Activated naive CD8-positive, alpha-beta T cell (primary cell): ENCODE measurements around the gene UBE2D3.
"Not testable (repeated sequence)": the region's sequence is repeated elsewhere in the genome, so short reads cannot be mapped to it uniquely, and the experiment has no call there.

Source experiments
- H3K27ac Mint-ChIP-seq: one replicate; pipeline ENCODE4 v1.8.0; 2021; ENCODE audit warnings: mixed read lengths
- H3K27me3 Mint-ChIP-seq: one replicate; pipeline ENCODE4 v1.8.0; 2021; ENCODE audit warnings: mixed read lengths
- H3K36me3 Mint-ChIP-seq: one replicate; pipeline ENCODE4 v1.8.0; 2021; ENCODE audit warnings: mixed read lengths
- H3K4me1 Mint-ChIP-seq: one replicate; pipeline ENCODE4 v1.8.0; 2021; ENCODE audit warnings: low read depth, mixed read lengths
- H3K4me3 Mint-ChIP-seq: one replicate; pipeline ENCODE4 v1.8.0; 2021; ENCODE audit warnings: mild to moderate bottlenecking, mixed read lengths
- H3K9me3 Mint-ChIP-seq: one replicate; pipeline ENCODE4 v1.8.0; 2021; ENCODE audit warnings: low read depth, mixed read lengths

Gene UBE2D3

DNA sequence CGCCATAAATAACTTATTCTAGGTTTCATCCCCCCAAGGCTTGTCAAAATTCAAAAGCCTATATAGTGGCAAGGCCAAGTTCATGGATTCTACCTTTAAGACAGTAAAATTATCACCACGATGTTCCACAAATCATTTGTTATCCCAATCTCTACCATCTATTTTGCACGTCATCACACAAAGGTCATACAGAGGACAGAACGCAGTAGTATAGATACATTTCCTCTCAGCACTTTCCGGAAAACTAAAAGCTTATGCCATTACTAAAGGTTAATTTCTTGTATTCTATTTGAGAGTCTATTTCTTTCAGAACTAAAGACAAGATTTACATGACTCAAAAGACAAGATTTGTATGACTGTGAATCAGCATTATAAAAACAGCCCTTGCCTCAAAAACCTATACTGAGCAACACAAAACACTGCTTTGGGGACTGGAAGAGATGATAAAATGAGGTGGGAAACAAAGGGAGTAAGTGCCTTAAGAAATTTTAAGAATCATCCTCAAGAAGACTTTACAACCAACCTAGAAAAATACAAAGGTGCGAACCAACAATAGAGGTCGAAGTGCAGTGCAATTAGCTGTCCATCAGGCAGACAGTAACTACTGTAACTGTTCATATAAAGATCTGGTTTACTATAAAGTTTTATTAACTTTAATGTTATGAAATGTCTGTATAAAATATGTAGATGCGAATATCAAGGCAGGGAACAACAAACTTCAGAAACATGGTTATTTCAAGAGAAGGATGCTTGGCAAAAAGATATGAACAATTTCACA lies 7.6 kb downstream of the UBE2D3 start:
- peak overlapping the region; percentile 90 for H3K27ac Mint-ChIP-seq
- H3K27me3 Mint-ChIP-seq, result no peaks in the 10 kb centered on the region
- peaks cover 87% of the 10 kb centered on the region for H3K4me1 Mint-ChIP-seq
- peaks cover 29% of the 10 kb centered on the region for H3K36me3 Mint-ChIP-seq
- no peaks in the 10 kb centered on the region for H3K9me3 Mint-ChIP-seq
- H3K4me3 Mint-ChIP-seq, result no peak overlapping the region

DNA sequence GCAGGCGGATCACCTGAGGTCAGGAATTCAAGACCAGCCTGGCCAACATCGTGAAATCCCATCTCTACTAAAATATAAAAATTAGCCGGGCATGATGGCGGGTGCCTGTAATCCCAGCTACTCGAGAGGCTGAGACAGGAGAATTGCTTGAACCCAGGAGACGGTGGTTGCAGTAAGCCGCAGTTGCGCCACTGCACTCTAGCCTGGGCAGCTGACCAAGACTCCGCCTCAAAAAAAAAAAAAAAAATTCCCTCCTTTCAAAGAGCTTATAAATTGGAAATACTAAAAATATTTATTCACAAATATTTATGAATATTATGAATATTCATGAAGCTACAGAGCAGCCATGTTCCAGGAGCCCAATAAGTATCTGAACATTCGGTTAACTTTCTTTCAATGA lies 8.3 kb downstream of the UBE2D3 start:
- H3K4me1 Mint-ChIP-seq, result peaks cover 88% of the 10 kb centered on the region
- not testable (repeated sequence) for H3K9me3 Mint-ChIP-seq, H3K27me3 Mint-ChIP-seq
- peak overlapping the region; percentile 82 for H3K4me3 Mint-ChIP-seq
- H3K27ac Mint-ChIP-seq, result peak overlapping the region; percentile 90
- H3K36me3 Mint-ChIP-seq, result peaks cover 32% of the 10 kb centered on the region

DNA sequence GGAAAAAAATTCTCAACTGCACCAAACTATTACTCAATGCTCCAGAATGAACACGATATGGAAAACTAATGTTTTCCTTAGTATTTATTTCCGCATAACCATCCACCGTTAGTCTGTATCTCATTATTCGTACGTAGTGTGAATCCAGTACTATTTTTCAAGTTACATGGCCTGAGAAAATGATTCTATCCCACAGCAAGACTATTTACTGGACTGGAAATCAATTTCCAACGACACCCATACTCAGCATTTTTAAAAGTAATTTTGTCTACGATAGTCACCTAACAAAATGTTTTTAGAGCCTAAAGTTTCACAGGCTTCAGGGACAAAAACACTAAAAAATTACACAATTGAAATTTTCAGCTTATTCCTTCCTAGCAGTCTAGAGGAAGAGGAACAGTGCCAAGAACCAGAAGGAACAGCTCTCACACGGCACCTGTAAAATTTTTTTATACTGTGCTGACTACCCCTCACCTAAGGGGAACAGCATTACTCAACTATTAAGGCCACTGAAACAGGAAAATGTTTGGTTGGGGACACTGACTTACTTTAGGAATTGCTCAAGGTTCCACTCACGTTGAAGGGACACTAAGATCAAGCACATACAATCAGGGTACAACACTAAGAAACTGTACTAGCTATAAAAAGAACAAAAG lies 9.6 kb downstream of the UBE2D3 start:
- Mint-ChIP-seq H3K4me1 (peaks cover 88% of the 10 kb centered on the region), H3K9me3 (no peaks in the 10 kb centered on the region), H3K27me3 (no peaks in the 10 kb centered on the region), H3K27ac (peak overlapping the region; percentile 89), H3K36me3 (peaks cover 37% of the 10 kb centered on the region), H3K4me3 (peak overlapping the region; percentile 82)

DNA sequence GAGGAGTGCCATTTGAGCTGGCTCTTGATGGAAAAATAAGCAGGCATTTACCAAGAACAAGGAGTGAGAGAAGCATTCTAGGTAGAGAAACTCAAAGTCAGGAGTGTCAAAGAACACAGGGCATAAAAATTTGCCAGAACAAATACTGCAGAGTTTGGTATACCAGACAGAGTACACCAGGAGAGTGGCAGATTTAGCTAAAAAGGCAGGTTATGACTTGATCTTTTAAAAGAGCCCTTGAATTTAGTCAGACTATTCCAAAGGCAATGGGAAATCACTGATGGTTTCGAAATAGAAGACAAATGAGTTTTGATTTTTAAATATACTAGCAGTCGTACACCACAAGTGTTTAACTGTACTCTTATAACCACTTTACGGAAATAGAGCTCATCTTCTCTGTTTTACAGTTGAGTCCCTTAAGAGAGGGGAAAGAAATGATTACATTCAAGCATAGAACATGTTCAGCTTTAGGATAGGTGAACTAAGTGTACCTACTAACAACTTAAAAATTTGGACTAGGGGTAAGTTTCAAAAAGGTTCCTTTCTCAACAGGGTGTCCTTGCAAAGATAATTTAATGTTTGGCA lies 10.2 kb downstream of the UBE2D3 start:
- peak overlapping the region; percentile 89 for H3K27ac Mint-ChIP-seq
- H3K36me3 Mint-ChIP-seq, result peaks cover 34% of the 10 kb centered on the region

DNA sequence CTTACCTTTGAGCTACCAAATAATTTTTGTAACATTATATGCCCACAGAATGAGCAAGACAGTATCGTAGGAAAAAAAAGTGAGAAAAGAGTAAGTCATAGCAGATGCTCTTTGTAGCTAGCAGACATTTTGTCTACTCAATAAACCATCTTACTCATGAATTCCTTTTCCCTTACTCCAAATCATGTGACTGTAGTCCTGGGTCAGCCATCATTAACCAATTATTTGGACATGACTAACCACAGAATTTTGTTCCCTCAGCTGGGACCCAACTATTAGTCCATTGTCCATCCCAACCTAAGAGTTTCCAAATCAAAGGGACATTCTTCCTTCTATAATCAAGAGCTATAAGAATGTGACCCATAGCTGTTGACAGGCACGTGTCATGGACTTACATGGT lies 11.4 kb downstream of the UBE2D3 start:
- H3K36me3 Mint-ChIP-seq, result peaks cover 31% of the 10 kb centered on the region
- peak overlapping the region; percentile 82 for H3K4me3 Mint-ChIP-seq

More for the DNA sequence above, 10.2 kb downstream of the UBE2D3 start:
- no peaks in the 10 kb centered on the region for H3K27me3 Mint-ChIP-seq
- H3K4me1 Mint-ChIP-seq, result peaks cover 88% of the 10 kb centered on the region
- H3K4me3 Mint-ChIP-seq, result peak overlapping the region; percentile 82
- H3K9me3 Mint-ChIP-seq, result no peaks in the 10 kb centered on the region

DNA sequence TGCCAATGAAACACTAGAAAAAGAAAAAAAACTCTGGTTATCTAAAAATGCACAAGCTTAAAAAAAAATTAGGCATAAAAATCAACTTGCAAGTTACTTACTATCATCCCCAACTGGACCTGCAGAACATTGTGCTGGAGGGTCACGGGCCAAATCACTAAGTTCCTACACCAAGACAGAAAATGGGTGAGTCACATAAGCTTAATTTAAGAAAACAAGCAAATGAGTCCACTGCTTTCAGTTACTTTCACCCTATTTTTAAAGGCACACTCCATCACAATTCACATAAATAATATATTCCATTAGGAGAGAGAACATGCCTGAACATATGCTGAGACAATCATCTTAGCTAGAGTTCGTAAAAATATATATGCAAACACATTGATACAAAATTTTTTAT lies 17.7 kb downstream of the UBE2D3 start:
- Mint-ChIP-seq H3K27me3 (no peaks in the 10 kb centered on the region), H3K27ac (peak overlapping the region; percentile 87), H3K4me1 (peaks cover 92% of the 10 kb centered on the region), H3K9me3 (no peaks in the 10 kb centered on the region), H3K4me3 (peak overlapping the region; percentile 54), H3K36me3 (peaks cover 25% of the 10 kb centered on the region)

More for the DNA sequence above, 11.4 kb downstream of the UBE2D3 start:
- Mint-ChIP-seq H3K27me3 (no peaks in the 10 kb centered on the region), H3K4me1 (peaks cover 88% of the 10 kb centered on the region), H3K27ac (peak overlapping the region; percentile 89), H3K9me3 (no peaks in the 10 kb centered on the region)

DNA sequence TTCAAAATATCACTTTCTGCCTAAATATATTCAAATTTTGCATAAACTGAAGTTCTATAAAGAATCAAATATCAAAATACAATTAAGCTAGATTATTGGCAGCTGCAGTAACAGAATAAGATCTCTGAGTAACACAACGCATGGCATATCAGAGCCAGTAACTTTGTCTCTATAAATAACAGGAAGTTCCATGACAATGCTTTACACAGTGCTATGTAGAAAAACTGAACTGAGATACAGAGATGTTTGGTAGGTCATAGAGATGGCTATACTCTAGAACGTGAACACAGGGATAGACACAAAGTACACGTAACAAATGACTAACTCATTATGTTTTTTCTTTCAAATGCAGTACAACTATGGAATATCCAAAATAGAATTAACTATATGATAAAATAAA lies 18.2 kb downstream of the UBE2D3 start:
- H3K9me3 Mint-ChIP-seq, result no peaks in the 10 kb centered on the region
- H3K4me3 Mint-ChIP-seq, result peak overlapping the region; percentile 47
- peaks cover 90% of the 10 kb centered on the region for H3K4me1 Mint-ChIP-seq
- H3K27ac Mint-ChIP-seq, result peak overlapping the region; percentile 87
- H3K36me3 Mint-ChIP-seq, result peaks cover 22% of the 10 kb centered on the region
- no peaks in the 10 kb centered on the region for H3K27me3 Mint-ChIP-seq

DNA sequence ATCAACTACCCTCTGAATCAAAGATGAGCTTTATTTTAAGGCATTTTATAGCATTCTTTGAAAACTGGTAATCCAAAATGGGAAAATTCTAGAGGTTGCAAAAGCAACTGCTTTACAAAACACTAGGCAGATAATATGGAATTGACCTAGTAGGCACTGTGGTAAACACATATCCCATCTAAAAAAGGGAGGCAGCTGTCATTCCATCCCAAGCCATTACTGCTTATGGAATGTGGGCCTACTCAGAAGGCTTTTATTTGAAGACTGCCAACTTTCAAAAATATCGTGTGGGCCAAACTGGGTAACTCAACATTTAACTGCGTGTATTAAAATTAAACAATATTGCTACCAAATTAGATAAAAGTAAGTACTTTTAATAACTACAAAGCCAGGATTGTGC lies 19.3 kb downstream of the UBE2D3 start:
- Mint-ChIP-seq H3K36me3 (peaks cover 14% of the 10 kb centered on the region), H3K27ac (no peak overlapping the region), H3K4me1 (peaks cover 86% of the 10 kb centered on the region), H3K27me3 (no peaks in the 10 kb centered on the region), H3K4me3 (no peak overlapping the region), H3K9me3 (no peaks in the 10 kb centered on the region)

DNA sequence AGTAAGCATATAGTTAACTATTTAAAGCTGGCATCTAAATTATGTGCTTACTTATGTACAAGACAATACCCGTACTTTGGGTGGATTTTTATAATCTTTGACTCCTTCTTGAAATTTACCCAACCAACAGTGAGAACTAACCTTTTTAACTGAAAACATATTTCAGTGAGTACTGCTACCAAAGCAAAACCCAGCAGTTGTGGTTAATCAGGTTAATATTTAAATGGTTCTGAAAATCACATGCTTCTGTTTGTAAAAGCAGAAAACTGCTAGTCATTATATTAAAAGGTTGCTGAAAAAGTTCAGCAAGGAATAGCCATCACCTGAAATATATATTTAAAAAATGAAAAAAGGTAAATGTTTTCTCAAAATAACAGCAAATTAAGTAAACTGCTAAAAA lies 20.0 kb downstream of the UBE2D3 start:
- no peaks in the 10 kb centered on the region for H3K27me3 Mint-ChIP-seq
- H3K27ac Mint-ChIP-seq, result no peak overlapping the region
- H3K9me3 Mint-ChIP-seq, result no peaks in the 10 kb centered on the region
- H3K4me3 Mint-ChIP-seq, result no peak overlapping the region
- H3K36me3 Mint-ChIP-seq, result peaks cover 14% of the 10 kb centered on the region
- H3K4me1 Mint-ChIP-seq, result peaks cover 83% of the 10 kb centered on the region

DNA sequence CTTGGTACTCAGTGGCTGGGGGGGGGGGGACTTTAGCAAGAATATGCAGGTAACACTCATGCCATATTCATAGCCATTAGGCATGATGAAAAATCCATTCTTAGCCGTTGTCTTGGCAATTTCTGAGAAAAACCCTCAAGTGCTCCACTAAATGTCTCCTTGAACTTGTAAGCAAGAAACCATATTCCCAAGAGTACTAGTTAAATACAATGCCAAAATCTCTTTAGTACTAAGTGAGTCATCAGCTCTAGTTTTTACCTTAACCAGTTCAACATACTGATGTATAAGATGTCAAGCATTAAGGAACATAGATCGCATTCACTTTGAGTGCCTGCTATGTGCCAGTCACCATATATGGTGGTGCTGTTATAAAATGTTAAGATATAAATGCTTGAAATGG lies 27.5 kb downstream of the UBE2D3 start:
- Mint-ChIP-seq H3K4me3 (no peak overlapping the region), H3K27ac (peak overlapping the region; percentile 34), H3K27me3 (no peaks in the 10 kb centered on the region), H3K4me1 (peaks cover 35% of the 10 kb centered on the region), H3K36me3 (peaks cover 19% of the 10 kb centered on the region), H3K9me3 (no peaks in the 10 kb centered on the region)

DNA sequence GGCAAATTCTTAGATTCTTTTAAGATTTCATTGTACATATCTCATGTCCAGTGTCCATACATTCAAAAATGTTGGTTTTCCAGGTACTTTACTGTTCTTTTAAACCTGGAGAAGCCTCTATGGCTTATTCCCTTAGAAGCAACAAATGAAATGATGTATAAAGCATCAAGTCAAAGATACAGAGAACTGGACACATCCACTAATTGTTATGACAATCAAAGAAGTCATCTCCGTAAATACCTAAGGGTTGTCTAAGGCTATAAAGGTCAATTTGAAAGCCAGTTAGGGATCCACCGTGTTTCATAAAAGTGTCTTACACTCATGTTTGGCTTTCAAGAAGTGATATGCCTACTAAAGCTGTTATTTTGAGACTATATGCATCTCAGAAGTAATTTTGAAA lies 32.4 kb downstream of the UBE2D3 start:
- H3K9me3 Mint-ChIP-seq, result peaks cover 17% of the 10 kb centered on the region
- H3K4me1 Mint-ChIP-seq, result peaks cover 25% of the 10 kb centered on the region
- H3K36me3 Mint-ChIP-seq, result peaks cover 43% of the 10 kb centered on the region
- H3K4me3 Mint-ChIP-seq, result no peak overlapping the region
- H3K27ac Mint-ChIP-seq, result peak overlapping the region; percentile 54
- no peaks in the 10 kb centered on the region for H3K27me3 Mint-ChIP-seq

DNA sequence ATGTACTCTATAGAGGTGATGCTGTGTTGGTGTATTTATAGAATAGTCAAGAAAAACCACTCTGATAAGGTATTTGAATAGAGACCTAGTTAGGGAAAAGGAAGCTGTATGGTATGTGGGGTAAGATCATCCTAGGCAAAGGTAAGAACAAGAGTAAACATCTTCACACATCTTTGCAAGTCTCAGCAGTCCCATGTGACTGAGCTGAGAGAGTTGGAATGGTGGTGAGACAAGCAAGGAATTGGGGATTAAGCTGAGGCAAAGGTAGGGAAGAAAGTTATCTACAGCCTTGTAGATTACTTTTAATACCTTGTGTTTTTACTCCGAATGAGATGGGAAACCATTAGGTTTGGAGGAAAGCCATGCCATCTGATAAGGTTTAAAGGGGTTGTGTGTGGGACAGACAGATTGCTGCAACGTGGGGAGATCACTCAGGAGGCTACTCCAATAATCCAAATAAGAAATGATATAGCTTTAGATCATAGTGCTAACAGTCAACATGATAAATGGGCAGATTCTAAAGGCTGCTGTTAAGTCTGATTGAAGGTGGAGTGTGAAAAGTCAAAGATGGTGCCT lies 34.9 kb downstream of the UBE2D3 start:
- Mint-ChIP-seq H3K27me3 (no peaks in the 10 kb centered on the region), H3K4me1 (peaks cover 33% of the 10 kb centered on the region), H3K27ac (peak overlapping the region; percentile 68), H3K4me3 (no peak overlapping the region), H3K9me3 (peaks cover 29% of the 10 kb centered on the region), H3K36me3 (peaks cover 42% of the 10 kb centered on the region)

DNA sequence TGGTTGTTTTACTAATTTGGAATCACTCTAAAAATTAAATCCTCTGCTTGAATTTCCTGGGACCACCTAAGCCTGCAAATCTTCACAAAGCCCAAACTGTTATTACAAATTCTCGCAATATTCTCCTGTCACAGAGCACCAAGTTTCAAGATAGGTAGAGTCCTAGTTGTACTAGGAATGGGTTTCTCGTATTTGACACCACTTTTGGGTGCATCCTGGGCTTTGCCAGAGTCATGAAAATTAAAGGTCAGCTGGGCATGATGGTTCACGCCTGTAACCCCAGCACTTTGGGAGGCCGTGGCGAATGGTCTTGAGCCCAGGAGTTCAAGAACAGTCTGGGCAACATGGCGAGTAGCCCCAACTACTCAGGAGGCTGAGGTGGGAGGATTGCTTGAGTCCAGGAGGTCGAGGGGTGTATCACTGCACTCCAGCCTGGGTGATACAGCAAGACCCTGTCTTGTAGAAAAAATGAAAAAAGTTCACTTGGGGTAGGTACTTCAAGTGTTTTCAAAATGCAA lies 36.0 kb downstream of the UBE2D3 start:
- Mint-ChIP-seq H3K36me3 (peaks cover 37% of the 10 kb centered on the region), H3K9me3 (peaks cover 31% of the 10 kb centered on the region), H3K27me3 (no peaks in the 10 kb centered on the region), H3K4me1 (peaks cover 33% of the 10 kb centered on the region), H3K4me3 (no peak overlapping the region), H3K27ac (peak overlapping the region; percentile 50)

DNA sequence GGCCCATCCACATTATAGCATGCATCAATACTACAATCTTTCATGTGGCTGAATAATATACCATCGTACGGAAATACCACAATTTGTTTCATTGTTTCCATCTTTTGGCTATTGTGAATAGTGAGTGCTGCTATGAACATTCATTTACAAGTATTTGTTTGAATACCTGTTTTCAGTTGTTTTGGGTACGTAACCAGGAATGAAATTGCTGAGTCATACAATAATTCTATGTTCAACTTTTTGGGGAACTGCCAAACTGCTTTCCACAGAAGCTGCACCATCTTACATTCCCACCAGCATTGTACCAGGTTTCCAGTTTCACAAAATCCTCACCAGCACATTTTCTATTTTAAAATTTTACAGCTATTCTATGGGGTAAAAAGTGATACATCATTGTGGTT lies 38.0 kb downstream of the UBE2D3 start:
- Mint-ChIP-seq H3K27me3 (no peaks in the 10 kb centered on the region), H3K36me3 (peaks cover 19% of the 10 kb centered on the region), H3K4me3 (no peak overlapping the region), H3K9me3 (peaks cover 31% of the 10 kb centered on the region), H3K27ac (peak overlapping the region; percentile 73), H3K4me1 (peaks cover 29% of the 10 kb centered on the region)

DNA sequence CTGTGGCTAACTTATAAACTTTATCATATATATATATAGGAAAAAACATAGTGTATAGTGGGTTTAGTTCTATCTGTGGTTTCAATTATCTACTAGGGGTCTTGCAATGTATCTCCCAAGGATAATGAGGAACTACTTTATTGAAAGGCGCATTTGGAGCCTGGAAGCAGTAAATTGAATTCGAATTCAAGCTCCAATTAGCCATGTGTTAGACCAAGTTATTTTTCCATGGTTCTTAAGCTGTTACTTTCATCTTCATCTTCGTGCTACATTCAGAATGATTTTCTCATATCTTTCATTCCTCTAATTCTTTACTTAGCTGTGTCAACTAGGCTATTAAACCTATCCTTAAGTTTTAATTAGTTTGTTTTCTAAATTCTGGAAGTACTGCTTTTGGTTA lies 39.4 kb downstream of the UBE2D3 start:
- Mint-ChIP-seq H3K27ac (no peak overlapping the region), H3K4me3 (no peak overlapping the region), H3K9me3 (peaks cover 25% of the 10 kb centered on the region), H3K4me1 (peaks cover 29% of the 10 kb centered on the region), H3K36me3 (peaks cover 11% of the 10 kb centered on the region), H3K27me3 (no peaks in the 10 kb centered on the region)
